GM18951 (cell line): ENCODE measurements around the gene GOLGA6A.

Source experiments
- POLR2A ChIP-seq: IDR thresholded peaks from 4 replicates; pipeline ENCODE4 v1.6.1; 2011; ENCODE audit warnings: mild to moderate bottlenecking; ENCODE audit not compliant: insufficient read length, insufficient read depth; ENCODE audit errors: extremely low read depth
- in situ Hi-C: fragments of 300-500 bp; cut with MboI; formaldehyde crosslinking; loops from one replicate; pipeline ENCODE4 v1.12.0; 2022; ENCODE audit warnings: low sequenced_read_pairs, mixed read lengths, inconsistent platforms; ENCODE audit not compliant: unreplicated experiment

The GOLGA6A gene

GRCh38 chr15:74039656-74040010, 42.7 kb downstream of the GOLGA6A start:
- TF ChIP-seq POLR2A, result no peak
- in situ Hi-C loops, result no loop called here

- no peak for TF ChIP-seq POLR2A
- in situ Hi-C loops, result no loop called here
Measured at GRCh38 chr15:74038707-74039655, 43.4 kb downstream of the GOLGA6A start.

GRCh38 chr15:74037171-74038117, 44.9 kb downstream of the GOLGA6A start:
- in situ Hi-C loops, result no loop called here
- TF ChIP-seq POLR2A, result no peak

- in situ Hi-C loops, result no loop called here
- no peak for TF ChIP-seq POLR2A
Measured at GRCh38 chr15:74036271-74037170, 45.8 kb downstream of the GOLGA6A start.

GRCh38 chr15:74035121-74036017, 47.0 kb downstream of the GOLGA6A start:
- TF ChIP-seq POLR2A, result no peak
- in situ Hi-C loops, result no loop called here

GRCh38 chr15:74034206-74034755, 48.1 kb downstream of the GOLGA6A start:
- in situ Hi-C loops, result no loop called here
- no peak for TF ChIP-seq POLR2A

- no peak for TF ChIP-seq POLR2A
- in situ Hi-C loops, result no loop called here
Measured at GRCh38 chr15:74032606-74033561, 49.5 kb downstream of the GOLGA6A start.

GRCh38 chr15:74032046-74032445, 50.3 kb downstream of the GOLGA6A start:
- no peak for TF ChIP-seq POLR2A
- in situ Hi-C loops, result no loop called here

GRCh38 chr15:74028646-74029045, 53.7 kb downstream of the GOLGA6A start:
- in situ Hi-C loops, result no loop called here
- no peak for TF ChIP-seq POLR2A

GRCh38 chr15:74027688-74028087, 54.7 kb downstream of the GOLGA6A start:
- in situ Hi-C loops, result no loop called here
- TF ChIP-seq POLR2A, result no peak
